Urinary bladder (tissue), 2 donors: ENCODE data around the gene ZDHHC14. TPM values are rescaled to one million over a fixed set of nuclear protein-coding genes. Genes with fewer than 3 reads are reported as not detected.

Source experiments
- polyA plus RNA-seq: library from polyadenylated mRNA; stranded (reverse); fragments of 200-250 nt; gene quantifications from one replicate; pipeline ENCODE4 v1.2.3, GENCODE V29; 2013
- small RNA-seq: library from RNA; depleted of rRNA; stranded (forward); fragments of <200 nt; gene quantifications from one replicate; pipeline ENCODE3, GENCODE V24; 2014
- total RNA-seq: library from RNA; depleted of rRNA; stranded (reverse); fragments of >200 nt; gene quantifications from one replicate; pipeline ENCODE4 v1.2.3, GENCODE V29; 2014
- donor health status: healthy.

ZDHHC14 gene
- total and polyA plus RNA-seq, 2 donors: 9.6 to 10.2 TPM

Small RNAs within 50 kb of the gene (small RNA-seq; reads per million reads assigned to genes)
- not detected for gene MIR3692

Other genes starting within 250 kb of the ZDHHC14 start
- gene TMEM242, start 57.7 kb upstream of the ZDHHC14 start, total RNA-seq: 12.1 TPM
- 9.6 TPM for gene TMEM242, start 57.7 kb upstream of the ZDHHC14 start, polyA plus RNA-seq